ENCODE measurements around the gene MARVELD3.

Gene MARVELD3

DNA sequence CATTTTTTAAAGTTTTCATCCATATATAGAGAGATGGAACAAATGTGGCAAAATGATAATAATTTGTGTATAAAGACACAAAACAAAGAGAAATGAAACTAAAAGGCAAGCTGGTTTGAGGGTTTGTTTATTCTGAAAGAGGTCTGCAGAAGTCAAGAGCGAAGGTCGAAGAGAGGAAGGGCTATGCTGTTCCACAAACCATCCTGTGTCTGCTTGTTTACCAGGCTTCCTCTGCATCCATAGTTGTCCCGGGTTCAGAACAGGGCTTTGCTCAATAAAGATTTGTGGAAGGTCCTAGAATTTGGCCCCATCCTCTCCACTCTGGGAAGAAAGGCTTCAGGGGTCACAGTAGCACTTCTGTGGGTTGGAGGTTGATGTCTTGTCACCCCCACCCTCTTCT lies 2.4 kb upstream of the MARVELD3 start:
- DNase-seq = no peak

DNA sequence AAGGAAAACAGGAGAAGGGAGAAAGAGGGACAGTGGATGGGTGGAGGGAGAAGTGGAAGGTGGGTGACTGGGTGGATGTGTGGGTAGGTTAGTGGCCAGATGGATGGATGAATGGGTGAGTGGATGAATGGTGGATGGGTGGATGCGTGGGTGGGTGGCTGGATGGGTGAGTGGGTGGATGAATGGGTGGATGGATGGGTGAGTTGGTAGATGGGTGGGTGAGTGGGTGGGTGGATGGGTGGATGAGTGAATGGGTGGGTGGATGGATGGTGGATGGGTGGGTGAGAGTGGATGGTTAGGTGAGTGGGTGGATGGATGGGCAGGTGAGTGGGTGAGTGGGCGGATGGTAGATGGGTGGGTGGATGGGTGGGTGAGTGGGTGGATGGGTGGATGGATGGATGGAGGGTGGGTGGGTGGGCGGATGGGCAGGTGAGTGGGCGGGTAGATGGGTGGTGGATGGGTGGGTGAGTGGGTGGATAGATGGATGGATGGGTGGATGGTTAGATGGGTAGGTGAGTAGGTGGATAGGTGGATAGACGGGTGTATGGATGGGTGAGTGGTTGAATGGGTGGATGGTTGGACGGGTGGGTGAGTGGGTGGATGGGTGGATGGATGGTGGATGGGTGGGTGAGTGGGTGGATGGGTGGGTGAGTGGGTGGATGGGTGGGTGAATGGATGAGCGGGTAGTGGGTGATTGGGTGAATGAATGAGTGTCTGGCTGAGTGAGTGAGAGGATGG lies 702 bp upstream of the MARVELD3 start:
- no peak for DNase-seq

DNA sequence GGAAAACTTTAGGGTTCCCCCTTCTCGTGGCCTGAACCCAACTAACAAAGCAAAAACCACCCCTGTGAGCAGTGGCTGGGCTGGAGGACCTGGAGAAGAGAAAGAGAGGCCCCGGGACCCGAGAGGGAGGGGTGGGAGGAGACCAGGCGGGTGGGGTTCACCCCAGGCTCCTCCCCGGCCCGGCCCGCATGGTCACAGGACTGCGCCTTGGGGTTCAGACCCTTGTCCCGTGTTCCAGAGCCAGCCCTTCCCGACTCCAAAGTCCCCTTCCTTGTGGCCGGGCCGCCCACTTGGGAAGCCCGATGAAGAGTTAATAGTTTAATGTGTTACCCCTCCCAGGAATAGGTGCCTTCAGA lies 852 bp downstream of the MARVELD3 start:
- no peak for DNase-seq

DNA sequence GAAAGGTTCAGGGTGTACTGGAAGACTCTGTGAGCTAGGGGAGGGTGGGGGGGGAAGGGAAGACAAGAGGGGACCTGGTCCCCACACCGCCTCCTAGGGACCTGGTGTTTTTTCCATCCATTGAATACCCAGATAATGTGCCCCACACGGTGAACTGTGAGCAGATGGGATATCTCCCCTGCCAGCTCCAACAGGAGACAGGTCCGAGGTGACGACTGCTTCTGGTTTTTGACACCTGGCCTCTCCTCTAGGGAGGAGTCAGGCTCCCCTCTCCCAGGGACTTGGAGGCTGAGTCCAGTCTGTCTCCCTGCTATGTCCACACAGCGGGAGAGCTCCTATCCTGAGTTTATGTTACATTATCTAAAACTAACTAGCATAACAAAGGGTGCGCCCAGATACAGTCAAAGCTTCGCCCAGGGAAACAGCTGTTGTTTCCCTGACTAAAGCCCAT lies 1.8 kb downstream of the MARVELD3 start:
- DNase-seq = no peak

DNA sequence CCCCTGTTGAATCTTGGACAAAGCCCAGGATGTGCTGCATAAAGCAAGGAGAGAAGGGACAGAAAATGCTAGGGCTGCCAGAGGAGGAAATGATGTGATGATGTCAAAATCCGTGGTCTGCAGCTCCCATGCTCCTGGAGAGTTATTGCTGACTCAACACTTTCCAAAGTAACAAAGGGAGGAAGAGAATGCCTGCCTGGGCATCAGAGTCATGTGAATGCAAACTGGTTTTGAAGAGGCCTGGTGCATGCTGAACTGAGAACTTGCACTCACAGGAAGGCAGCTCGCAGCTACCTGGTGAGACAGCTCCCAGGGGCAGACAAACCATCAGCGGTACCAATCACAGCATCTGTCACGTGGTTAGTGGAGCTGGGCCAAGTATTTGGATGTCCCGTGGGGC lies 2.8 kb downstream of the MARVELD3 start:
- DNase-seq = no peak

DNA sequence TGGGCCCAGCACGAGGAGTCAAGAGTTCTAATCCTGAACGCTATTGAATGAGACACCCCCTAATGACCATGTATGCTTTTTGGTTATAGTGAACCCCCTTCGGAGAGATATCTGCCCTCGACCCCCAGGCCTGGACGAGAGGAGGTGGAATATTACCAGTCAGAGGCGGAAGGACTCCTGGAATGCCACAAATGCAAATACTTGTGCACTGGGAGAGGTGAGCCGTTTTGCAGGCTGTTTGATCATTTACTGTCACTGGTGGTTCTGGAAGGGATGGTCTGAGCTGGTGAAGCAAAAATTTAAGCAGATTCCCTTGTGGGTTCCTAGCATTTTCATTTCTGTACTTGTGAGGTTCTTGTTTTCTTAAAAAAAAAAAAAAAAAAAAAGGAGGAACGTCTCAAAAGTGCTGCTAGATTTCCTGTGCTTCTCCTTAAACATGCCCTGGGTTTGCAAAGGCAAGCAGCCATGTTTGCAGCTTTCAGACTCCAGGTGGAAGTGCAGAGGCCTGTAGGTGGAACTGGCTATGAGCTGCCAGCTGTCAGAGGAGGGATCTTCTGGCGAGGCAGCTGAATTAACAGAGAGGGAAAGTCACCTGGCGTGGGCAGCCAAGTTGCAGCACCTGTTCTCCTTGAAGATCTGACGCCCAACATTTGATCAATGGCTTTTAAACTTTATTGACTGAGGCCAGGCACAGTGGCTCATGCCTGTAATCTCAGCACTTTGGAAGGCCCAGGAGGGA lies 3.5 kb downstream of the MARVELD3 start:
- no peak for DNase-seq

DNA sequence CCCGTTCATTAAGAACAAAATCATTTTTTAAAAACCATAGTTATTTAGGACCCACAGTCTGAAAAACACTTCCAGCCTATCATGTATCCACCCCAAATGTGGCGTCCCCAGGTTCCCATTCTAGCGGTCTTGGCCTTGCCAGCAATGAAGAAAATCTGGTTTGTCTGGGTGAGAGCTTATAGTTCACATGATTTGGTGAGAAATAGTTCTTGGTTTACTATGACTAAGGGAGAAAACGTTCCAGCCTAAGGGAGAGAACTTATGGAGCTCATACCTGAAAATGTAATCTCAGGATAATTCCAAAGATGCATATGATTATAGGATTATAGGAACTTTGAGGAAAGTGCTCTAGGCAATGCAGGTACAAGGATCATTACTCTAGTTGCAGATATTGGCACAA lies 4.8 kb downstream of the MARVELD3 start:
- DNase-seq = no peak

DNA sequence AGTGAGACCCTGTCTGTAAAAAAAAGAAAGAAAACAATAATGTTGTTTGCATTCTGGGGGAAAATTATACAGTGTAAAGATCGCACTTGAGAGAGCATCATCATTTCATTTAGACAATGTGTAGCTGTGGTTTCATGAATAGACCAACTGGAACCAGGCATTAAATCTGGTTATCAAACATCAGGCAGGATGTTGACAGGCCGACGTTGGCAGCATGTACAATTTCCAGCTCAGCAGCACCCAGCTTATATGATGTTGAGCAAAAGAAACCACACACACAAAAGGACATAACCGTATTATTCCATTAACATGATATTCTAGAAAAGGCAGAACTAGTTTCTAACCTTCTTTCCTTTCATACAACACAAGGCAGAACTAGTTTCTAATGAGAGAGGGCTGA lies 5.8 kb downstream of the MARVELD3 start:
- peak; percentile 27 for DNase-seq

DNA sequence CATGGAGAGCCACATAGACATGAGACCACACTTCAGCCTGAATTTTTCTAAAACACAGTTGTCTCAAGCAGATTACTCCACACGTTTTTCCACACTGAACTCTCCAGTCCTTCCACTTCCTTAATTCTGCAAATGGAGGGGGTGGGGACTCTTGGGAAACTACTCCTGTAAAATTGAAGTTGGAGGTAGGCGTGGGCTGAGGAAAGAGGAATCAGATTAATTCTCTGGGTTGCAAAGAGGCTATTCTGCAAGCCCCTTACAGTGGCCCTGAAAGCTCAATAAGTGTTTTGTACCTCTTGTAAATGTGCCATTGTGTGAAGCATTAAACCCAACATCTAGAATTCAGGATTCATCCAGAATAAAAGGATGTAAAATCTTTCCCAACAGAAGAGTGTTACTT lies 9.6 kb downstream of the MARVELD3 start:
- DNase-seq = no peak

DNA sequence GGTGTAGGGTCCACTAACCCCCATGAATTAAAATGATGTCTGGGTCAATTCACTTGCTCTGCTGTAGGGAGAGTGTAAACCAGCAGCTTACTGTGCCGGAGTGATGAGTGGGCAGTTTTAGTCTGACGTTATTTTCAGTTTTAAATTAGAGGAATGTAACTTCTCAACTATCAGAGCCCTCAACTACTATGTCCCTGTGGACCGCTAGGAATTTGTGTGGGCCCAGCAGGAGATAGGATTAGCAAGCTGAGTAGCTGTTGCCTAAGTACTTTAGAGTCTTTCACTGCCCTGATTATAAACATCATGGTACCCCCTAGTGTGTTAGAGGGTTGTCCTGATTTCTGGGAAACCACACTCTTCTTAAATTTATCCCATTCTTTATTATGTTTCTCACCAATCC lies 11.4 kb downstream of the MARVELD3 start:
- no peak for DNase-seq

DNA sequence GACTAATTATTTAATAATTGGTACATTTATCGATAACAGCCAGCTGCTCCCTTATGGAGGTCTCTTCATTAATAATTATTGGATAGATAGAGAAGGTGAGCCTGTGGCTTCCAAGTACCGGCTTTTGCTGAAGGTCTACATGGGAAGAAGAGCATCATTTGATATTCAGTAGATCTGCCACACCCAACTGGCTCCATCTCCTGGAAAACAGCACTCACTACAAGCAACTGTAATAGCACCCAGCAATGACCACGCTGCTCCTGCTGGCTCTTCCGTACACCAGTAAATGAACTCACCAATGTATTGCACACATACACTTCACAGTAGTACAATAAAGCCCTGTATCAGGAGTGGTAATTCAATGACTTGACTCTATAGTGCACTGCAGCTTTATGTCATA lies 19.5 kb downstream of the MARVELD3 start:
- DNase-seq = no peak

DNA sequence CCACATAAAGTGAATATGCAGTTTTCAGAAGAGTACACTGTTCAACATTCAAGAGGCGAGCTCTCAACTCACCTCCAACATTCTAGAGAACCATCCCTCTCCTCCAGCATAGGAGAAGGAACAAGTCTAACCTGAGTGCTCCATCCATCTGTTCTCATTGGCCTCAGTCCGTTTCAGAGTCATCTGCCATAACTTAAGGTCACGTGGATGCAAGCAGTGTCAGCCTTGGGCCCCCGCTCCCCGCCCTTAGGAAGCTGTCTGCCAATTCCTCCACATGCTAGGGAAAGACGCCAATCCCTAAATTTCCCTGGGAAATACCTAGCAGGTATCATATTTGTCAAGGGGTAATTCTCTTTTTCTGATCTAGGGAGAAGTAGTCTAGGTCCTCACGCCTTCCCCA lies 21.4 kb downstream of the MARVELD3 start:
- DNase-seq = no peak

DNA sequence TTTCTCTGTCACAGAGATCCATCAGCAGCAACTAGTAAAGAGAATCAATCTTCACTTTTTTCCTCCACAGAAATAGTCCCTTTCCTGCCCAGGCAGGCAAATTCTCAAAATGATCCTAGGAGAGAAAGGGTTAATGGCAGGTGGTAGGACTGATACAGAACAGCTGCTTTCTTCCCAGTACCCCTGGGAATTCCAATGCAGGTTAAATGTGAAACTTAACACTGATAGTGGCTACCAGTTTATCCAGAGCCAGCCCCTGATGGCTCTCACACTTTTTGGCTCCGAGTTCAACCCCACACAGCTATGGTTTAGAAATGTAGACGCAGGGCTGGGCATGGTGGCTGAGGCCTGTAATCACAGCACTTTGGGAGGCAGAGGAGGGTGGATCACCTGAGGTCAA lies 22.2 kb downstream of the MARVELD3 start:
- no peak for DNase-seq

DNA sequence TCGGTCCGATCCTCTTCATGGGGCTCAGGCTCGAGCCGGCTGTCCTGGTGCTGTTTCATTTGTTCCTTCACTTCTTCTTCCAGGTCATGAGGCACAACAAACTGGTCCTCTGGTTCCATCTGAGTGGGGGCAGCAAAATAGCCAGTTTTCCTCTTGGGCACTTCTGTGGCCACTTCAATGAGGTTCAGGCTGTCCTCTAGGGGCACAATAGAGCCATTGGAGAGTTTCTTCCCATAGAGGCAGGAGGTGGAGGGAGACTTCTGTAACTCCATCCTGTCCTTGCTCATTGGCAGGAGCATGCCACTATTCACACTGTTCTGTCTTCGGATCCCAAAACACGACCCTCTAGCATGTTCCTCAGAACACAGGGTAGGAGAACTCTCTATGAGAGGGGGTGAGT lies 22.9 kb downstream of the MARVELD3 start:
- DNase-seq = no peak

DNA sequence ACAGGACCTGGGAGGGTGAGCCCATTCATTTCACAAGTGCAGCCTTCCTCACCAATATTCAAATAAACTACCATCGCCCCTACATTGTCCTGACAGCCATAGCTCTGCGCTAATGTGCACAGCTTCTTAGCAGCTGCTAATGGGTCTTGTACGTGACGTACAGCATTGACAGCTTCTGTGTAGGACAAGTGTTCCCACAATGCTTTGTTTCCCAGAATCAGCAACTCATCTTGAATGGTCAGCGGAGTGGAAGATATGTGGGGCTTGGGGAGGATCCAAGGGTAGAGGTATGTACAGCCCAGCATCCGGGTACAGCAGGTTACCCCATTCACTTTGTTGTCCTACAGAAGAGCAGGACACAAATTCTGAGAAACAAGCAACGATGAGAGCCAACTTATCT lies 23.7 kb downstream of the MARVELD3 start:
- no peak for DNase-seq

DNA sequence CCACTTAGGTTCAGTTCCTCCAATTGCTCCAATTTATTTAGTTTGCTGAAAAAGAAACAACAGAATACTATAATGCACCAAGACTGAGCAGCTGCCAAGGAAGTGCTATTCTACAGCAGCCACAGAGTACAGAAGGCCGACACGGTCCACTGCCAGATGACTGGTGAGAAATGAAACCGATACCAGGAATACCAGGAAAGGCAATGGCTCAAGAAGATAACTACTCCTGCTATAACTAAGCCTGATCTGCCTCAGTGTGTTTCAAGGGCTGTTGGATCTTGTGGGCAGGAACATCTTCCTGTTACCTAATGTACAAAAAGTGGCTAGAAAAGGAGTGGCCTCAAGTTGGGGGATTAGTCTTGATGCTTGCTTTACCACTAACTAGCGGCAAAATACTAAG lies 32.8 kb downstream of the MARVELD3 start:
- no peak for DNase-seq

DNA sequence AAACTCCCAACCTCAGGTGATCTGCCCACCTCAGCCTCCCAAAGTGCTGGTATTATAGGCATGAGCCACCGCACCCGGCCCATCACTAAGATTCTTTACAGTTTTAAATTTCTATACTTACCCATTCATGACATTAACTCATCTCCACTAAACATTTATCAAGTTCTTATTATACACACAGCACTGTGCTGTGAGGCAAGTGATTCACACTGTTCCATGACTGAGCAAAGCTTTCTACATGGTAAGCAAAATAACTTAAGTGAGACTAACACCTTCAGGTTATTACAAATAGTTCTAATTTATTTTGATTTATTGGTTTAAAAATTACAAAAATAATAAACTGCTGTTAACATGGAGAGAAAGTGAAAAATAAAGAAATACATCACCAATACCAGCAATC lies 33.5 kb downstream of the MARVELD3 start:
- DNase-seq = no peak

DNA sequence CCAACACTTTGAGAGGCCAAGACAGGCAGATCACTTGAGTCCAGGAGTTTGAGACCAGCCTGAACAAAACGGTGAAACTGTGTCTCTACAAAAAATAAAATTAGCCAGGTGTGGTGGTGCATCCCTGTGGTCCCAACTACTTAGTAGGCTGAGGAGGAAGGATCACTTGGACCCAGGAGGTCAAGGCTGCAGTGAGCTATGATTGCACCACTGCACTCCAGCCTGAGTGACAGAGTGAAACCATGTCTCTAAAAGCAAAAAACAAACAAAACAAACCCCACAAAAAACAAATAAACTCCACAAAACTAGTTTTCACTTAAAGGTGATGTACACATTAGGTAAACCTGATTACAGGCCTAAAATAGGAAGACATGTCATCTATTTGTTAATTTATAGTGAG lies 40.3 kb downstream of the MARVELD3 start:
- DNase-seq = no peak

DNA sequence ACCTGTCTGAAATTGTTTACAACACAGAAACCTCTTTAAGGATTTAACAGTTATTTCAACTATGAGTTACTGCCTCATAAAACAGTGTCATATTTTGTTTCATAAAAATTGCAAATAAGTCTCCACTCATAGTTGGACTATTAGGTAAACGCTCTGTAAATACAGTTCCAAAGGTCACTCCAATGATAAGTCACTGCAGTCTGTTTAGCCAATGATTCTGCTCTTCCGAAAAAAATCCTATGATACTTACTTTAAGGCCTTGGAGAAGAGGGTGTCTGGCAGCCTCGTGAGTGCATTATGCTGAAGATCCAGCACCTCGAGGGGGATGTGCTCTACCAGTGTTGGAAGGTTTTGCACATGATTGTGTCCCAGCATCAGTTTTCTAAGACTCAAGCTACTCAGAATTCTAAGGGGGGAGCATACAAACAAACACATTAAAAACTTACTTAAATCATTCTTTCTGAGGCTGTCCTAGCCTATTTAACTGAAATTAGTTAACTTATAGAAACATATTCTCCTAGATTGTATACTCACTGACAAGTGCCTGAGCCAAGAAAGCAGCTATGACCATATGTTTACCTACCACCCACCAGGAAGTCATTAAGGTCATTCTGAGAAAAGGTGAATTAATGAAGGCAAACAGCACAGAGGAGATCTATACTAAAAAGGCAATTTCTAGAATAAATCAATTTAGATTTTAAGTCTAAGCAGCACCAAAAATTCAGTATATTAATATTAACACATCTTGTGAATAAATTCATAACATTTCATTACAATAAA lies 41.1 kb downstream of the MARVELD3 start:
- no peak for DNase-seq

DNA sequence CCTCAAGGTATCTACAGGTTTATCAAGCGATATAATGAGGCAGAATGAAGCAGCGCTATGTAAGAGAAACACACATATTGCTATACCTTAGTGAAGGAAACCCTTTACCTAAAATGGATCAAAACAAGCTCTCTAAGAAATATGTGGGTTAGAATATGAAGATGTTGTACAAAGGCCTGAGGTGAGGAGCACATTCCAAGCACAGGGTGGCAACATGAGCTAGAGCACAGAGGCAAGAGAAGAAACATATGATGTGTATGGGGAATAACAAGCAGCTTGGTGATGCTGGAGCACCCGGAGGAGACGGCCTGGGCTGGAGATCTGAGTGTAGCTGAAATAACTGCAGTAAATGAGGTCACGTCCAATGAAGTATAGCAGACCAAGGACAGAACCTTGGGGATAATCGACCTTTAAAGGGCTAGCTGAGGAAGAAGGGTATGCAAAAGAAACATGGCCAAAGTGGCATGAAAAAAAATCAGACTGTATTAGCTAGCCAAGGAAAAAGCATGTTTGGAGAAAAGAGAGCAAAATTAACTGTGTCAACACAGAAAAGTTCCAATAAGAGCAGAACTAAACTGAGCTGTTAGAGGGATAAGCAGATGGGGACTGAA lies 44.0 kb downstream of the MARVELD3 start:
- DNase-seq = no peak

DNA sequence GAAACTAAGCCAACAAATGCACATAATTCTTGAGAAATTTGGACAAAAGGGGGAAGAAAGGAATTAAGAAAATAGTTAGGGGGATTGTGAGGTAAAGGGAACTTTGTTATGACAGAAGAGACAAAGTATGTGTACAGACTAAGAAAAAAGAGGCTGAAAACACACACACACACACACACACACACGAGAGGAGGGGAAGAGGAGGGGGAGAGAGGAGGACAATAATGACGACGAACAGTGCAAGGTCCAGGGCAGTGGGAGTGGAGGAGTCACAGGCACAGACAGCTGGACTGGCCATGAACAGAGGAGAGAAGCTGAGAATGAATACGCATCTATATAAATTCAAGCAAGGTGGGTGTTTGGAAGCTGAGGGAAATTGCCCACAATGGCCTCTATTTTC lies 44.6 kb downstream of the MARVELD3 start:
- DNase-seq = no peak

DNA sequence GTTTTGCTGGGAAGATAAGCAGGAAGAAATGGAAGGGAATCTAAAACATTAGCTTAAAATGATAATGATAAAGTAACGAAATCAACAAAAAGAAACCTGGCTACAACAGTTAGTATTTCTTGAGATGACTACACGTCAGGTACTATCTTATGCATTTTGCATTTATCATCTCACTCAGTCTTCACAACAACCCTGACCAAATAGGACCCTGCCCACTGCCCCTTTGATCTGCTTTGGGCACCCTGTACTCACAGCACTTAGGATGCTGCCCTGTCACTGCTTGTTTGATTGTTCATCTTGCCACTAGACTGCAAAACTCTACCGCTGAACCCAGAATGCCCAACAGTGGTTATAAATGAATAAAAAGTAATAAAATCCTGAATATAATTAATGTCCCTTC lies 45.2 kb downstream of the MARVELD3 start:
- no peak for DNase-seq

DNA sequence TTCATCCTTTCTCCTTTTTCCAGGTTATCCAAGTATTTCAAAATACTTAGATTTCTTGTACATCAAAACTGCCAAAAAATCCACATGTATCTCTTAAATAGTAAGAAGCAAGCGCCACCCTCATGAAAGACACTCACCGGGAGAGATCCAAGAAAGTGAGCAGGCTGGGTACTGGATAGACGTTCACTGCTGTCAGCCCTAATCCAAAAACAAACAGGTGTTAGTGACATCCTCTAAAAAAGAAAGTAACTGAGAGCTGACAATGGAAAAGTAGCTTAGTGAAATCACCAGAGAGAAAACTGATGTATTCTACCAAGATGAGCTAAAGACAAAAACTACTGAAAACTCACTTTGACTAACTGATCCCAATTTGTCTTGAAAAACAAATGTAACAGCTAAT lies 46.1 kb downstream of the MARVELD3 start:
- no peak for DNase-seq
